ENCODE results near the gene NUBPL.
"Not testable (repeated sequence)": the region's sequence is repeated elsewhere in the genome, so short reads cannot be mapped to it uniquely, and the experiment has no call there.

Gene NUBPL

DNA sequence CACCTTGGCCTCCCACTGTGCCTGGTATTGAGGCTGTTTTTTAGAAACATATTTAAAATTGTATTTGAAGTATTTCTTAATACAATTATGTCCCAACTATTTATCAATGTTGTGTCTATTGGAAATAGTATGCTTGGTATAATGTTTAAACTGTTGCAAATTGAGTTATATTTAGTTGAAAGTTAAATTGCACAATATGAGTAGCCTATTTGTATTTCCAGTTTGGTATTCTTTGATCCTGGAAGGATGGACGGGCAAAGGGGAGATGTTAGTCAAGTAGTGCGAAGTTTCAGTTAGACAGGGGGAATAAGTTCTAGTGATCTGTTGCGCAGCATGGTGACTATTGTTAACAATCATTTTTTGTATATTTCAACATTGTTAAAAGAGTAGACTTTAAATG is 111.5 kb downstream of the NUBPL start:
- no peak for DNase-seq (ENCODE audit: low read depth in 2 of 3, low spot score in 1 of 3)

DNA sequence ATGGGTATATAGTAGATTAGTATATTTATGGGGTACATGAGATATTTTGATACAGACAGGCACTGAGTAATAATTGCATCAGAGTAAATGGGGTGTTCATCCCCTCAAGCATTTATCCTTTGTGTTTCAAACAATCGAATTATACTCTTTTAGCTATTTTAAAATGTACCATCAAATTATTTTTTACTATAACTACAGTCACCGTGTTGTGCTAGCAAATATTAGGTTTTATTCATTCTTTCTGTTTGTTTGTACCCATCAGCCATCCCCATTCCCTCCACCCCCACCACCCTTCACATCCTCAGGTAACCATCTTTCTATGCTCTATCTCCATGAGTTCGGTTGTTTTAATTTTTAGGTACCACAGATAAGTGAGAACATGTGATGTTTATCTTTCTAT is 115.8 kb downstream of the NUBPL start:
- no peak for DNase-seq (ENCODE audit: low read depth in 2 of 3, low spot score in 1 of 3)

DNA sequence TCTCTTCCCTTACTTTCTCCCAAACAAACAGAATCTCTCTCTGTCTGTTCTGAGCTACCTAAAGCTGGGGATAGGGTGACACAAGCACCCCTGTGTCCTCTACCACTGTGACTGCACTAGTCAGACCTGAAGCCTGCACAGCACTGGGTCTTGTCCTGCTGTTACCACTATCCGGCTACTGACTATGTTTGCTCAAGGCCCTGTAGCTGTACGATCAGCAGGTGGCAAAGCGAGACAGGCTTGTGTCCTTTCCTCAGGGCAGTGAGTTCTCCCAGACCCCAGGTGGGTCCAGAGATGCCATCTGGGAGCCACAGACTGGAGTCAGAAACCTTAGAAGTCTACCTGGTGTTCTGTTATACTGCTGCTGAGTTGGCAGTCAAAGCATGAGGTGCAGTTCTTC is 116.4 kb downstream of the NUBPL start:
- no peak for DNase-seq (ENCODE audit: low read depth in 2 of 3, low spot score in 1 of 3)

DNA sequence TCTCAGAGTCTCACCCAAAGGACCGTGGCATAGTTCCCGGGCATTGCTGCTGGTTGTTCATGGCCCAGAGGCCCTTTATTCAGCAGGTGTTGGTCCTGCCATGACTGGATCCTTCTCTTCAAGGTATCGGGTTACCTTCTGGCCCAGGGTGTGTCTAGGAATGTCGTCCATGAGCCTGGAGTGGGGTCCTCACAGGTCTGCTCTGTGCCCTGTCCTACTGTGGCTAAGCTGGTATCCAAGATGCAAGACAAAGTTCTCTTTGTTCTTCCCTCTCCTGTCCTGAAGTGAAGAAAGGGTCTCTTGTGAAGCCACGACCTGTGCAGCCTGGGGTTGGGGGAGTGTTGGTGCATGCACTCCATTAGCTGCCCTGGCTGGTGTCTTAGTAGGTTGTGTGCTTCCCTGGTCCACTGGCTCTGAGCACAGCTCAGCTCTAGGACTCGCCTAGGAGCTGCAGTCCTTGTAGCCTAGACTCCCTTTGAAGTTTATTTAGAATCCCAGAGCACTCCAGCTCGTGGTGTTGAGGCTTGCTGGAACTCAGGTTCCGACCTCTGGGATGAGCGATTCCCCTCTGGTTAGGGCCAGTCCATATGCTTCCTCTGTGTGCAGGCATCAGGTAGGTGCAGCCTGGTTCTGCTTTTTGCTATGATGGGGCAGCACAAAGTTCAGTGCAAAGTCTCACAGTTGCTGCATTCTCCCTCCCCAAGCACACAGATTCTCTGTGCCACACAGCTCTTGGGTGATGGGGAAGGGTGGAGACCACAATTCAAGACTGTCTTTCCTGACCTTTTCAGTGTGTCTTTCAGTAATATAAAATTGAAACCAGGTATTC is 117.4 kb downstream of the NUBPL start:
- no peak for DNase-seq (ENCODE audit: low read depth in 2 of 3, low spot score in 1 of 3)

DNA sequence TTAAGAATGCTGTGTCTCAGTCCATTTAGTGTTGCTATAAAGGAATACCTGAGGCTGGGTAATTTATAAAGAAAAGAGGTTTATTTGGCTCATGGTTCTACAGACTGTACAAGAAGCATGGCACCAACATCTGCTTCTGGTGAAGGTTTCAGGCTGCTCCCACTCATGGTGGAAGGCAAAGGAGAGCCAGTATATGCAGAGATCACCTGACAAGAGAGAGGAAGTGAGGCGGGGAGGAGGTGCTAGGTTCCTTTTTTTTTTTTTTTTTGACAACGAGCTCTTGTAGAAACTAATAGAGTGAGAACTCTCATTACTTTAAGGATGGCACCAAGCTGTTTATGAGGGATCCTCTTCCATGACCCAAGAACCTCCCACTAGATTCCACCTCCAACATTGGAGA is 121.6 kb downstream of the NUBPL start:
- DNase-seq (ENCODE audit: low read depth in 2 of 3, low spot score in 1 of 3): no peak

DNA sequence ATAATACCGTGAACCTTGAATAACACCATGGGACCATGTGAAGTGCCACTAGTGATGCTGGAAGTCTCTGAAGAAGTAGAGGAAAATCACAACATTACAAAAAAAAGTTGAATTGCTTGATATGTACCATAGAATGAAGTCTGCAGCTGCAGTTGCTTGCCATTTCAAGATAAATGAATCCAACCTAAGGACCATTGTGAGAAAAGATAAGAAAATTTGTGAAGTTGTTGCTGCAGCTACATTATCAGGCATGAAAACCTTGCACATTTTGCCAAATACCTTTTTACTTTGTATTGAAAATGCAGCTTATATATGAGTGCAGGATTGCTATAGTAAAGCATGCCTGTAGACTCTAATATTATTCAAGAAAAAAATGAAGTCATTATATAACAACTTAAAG is 126.5 kb downstream of the NUBPL start:
- DNase-seq (ENCODE audit: low read depth in 2 of 3, low spot score in 1 of 3): no peak

DNA sequence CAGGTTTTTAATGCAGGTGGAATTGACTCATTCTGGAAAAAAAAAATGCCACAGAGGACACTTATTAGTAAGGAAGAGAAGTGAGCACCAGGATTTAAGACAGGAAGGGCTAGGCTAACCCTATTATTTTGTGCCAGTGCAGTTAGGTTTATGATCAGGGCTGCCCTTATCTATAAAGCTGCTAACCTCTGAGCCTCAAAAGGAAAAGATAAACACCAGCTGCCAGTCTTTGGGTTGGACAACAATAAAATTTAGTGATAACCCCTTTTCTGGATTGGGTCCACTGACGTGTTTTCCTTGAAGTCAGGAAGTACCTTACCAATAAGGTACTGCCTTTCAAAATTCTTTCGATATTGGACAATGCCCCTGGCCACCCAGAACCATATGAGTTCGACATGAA is 128.9 kb downstream of the NUBPL start:
- DNase-seq (ENCODE audit: low read depth in 2 of 3, low spot score in 1 of 3): no peak

DNA sequence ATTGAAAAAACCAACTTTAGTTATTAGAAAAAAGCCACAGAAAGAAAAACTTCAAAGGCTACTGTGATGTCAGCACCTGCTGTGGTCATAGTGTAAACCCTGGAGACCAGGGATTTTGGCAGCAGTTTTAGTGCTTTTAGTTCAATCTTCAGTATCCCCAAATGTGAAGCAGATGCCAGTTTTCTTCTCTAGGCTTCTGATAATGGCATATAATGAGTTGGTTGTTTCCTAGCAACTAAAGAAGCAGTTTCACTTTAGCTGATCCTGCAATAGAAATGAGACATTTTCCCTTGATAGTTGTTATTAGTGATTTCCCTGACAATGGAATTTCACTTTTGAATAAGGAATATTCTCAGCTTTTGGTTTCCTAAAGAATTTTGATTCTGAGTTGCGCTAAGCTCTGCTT is 131.2 kb downstream of the NUBPL start:
- no peak for DNase-seq (ENCODE audit: low read depth in 2 of 3, low spot score in 1 of 3)

DNA sequence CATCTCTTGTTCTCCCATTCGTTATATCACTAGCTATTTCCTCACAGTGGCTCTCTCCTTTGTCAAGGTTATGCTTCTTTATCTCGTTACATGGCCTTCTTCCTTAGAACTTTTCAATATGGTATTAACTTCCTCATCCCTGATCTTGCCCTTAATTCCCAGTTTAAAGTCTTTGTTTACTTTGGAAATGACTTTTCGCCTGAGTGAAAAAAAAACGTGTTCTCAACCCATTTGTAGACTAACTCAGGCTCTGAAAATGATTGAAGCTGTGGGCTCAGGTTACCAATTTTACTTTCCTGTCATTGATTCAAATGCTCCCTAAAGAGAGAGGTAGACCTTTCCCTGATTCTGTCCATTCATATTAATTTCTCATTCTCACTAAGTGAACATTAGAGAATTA is 135.2 kb downstream of the NUBPL start:
- DNase-seq (ENCODE audit: low read depth in 2 of 3, low spot score in 1 of 3): no peak

DNA sequence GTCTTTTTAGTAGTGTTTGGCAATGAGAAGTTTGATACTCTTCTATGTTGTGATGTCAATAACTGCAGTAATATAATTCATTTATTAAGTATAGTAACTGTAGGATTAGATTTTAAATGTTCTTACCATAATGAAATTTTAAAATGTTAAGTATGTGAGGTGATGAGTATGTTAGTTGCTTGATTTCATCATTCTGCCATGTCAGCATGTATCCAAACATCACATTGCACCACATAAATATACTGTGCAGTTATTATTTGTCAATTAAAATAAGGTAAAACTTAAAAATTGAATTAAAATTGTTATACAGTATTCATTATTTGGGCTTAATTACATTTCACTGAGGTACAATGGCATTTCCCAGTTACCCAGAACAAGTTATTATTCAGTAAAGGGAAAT is 138.6 kb downstream of the NUBPL start:
- no peak for DNase-seq (ENCODE audit: low read depth in 2 of 3, low spot score in 1 of 3)

DNA sequence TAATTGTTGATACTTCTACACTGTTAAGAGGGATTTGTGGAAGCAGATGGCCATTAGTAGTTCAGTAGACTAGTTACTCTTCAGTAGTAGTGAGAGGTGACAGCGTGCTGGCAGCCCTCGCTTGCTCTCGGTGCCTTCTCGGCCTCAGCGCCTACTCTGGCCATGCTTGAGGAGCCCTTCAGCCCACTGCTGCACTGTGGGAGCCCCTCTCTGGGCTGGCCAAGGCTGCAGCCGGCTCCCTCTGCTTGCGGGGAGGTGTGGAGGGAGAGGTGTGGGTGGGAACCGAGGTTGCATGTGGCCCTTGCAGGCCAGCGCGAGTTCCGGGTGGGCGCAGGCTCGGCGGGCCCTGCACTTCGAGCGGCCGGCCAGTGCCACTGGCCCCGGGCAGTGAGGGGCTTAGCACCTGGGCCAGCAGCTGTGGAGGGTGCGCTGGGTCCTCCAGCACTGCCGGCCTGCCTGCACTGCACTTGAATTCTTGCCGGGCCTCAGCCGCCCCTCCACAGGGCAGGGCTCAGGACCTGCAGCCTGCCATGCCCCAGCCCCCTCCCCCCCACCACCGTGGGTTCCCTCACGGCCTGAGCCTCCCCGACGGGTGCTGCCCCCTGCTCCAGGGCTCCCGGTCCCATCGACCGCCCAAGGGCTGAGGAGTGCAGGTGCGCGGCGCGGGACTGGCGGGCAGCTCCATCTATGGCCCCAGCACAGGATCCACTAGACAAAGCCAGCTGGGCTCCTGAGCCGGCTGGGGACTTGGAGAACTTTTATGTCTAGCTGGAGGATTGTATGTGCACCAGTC is 139.3 kb downstream of the NUBPL start:
- DNase-seq (ENCODE audit: low read depth in 2 of 3, low spot score in 1 of 3): no peak

DNA sequence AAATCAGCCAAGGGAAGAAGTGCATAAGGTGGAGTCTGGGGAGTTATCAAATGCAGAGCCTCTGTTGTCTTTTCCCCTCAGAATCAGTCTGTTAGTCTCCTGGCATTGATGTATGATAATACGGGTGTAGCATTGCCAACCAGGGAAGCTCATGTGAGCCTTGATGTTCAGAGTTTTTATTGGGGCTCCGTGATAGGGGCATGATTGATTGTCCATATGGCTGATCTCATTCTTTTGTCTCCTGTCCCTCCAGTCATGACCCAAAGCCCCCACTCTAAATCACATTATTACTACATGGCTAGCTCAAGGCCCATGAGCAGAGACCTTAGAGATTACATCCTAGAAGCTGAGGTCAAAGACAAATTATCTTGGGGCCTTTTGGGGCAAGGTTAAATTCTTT is 140.9 kb downstream of the NUBPL start:
- no peak for DNase-seq (ENCODE audit: low read depth in 2 of 3, low spot score in 1 of 3)

DNA sequence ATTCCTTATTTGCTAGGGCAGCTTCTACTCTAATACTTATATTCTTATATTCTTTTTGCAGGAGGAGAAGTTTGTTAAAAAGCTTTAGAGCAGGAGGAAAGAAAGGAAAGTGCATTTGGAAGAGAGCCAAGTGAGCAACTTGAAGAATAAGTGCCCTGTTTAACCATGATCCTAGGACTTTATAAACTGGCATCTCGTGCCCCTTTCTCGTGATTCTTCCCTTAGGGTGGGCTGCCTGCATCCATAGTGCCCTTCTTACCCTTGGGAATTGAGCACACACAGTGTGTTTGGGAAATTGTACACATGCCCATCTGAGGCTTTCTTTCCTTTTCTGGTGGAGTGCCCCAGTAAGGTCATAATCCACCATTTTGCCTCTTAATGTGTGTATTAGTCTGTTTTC is 141.9 kb downstream of the NUBPL start:
- DNase-seq (ENCODE audit: low read depth in 2 of 3, low spot score in 1 of 3): no peak

DNA sequence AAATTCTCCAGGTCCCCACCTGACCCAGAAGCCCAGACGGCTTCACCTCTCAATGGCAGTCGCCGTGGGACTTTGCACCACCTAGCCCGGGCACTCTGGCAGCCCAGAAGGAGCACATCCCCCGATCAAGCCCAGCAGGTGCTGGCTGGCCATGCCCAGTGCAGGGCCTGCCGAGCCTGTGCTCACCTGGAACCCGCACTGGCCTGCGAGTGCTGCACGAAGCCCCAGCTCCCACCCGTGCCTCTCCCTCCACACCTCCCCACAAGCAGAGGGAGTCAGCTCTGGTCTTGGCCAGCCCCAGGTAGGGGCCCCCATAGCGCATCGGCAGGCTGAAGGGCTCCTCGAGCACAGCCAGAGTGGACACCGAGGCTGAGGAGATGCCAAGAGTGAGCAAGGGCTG is 144.5 kb downstream of the NUBPL start:
- no peak for DNase-seq (ENCODE audit: low read depth in 2 of 3, low spot score in 1 of 3)

DNA sequence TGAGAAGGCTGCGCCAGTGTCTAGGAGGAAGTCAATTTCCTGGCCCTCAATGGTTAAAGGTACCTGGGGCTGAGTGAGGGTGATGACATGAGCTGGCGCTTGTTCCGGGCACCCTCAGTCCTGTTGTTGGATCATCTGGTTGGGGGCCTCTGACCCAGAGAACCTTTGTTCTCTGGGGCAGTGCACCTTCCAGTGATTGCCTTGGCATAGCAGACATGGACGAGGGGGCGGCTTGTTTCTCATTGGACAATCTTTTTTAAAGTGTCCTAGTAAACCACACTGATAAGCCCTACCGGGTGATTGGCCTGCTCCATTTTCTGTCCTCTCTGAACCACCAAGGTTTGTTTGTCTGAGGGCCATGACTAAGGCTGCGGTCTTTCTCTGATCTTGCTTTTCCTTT is 147.5 kb downstream of the NUBPL start:
- DNase-seq (ENCODE audit: low read depth in 2 of 3, low spot score in 1 of 3): not testable (repeated sequence)

DNA sequence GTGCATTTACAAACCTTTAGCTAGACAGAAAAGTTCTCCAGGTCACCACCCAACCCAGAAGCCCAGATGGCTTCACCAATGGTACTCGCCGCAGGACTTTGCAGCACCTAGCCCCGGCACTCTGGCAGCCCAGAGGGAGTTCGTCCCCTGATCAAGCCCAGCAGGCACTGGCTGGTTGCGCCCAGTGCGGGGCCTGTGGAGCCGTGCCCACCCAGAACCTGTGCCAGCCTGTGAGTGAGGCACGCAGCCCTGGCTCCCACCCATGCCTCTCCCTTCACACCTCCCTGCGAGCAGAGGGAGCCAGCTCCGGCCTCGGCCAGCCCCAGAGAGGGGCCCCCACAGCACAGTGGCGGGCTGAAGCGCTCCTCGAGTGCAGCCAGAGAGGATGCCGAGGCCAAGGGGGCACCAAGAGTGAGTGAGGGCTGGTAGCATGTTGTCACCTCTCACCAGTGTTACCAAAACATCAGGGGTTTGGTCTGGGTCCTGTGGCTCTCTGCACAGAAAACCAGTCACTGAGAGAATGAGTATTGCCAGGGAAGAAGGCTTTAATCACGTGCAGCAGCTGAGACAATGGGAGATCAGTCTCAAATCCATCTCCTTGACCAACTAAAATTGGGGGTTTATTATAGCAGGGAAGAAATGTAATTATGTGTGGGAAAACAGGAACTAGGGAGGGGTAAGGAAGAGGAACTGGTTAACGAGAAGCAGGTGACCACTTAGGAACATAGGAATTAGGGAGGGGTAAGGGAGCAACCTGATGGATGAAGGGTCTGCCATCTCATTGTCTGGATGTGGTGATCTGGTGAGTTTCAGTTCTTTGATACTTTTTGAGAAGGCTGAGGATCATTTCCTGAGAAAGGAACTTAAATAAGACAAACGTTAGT is 151.3 kb downstream of the NUBPL start:
- DNase-seq (ENCODE audit: low read depth in 2 of 3, low spot score in 1 of 3): no peak

DNA sequence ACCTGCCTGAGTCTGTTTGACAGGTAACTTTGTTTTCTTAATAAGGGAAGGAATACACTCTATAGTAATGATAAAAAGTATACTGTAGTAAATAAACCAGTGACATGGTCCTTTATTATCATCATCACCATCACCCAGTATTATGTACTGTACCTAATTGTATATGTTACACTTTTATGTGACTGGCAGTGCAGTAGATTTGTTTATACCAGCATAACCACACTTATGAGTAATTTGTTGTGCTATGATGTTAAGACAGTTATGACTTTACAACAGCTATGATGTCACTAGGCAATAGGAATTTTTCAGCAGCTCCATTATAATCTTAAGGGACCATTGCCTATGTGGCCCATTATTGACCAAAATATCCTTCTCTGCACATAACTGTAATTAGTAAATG is 155.0 kb downstream of the NUBPL start:
- DNase-seq (ENCODE audit: low read depth in 2 of 3, low spot score in 1 of 3): no peak

DNA sequence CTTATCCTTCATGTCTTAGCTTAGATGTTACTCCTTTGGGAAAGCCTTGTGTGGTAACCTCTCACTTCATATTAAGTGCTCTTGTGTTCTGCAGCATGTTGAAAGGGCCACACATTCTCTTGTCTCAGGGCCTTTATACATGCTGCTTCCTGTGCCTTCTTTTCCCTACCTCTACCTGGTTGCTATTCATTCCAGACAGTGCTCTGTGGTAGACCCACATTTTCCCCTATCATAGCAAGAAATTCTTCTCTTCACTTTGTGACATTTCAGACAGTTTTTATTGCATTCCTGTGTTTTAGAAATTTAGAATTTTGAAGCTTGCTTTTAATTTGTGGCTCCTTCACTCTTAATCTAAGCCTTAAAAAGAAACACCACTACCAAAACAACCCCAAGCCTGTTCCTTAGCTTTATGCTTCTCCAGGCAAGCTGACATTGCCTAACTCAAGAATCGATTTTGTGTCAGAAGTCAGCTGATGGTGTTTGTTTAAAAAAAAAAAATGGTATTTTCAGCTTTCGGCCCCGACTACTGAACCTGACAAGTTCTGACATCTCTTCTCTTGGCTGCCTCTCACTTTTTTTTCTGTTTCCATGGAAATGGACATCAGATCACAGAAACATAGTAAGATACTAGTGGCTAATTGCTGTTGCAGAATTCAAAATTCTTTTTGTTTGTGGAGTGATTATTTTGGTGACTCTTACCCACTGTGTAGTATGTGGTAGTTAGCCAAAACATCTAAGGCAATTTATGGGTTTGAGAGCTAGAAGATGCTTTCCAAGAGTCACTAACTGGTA is 156.3 kb downstream of the NUBPL start:
- no peak for DNase-seq (ENCODE audit: low read depth in 2 of 3, low spot score in 1 of 3)

DNA sequence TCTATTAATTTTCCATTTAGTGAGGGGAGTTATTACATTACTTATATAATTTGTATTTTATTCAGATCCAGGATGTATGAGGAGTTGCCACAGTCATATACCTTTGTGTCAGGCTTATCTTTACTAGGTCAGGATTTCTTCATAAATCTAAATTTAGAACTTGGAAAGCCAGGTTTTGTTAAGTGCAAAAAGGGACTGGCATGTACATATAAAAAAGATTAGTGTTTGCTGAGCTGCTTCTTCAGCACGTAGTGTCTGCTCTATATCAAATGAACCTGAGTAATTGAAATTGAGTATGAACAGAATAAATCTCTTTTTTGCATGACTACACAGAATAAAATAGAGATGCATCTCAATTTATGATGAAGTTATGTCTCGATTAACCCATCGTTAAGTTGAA is 157.4 kb downstream of the NUBPL start:
- DNase-seq (ENCODE audit: low read depth in 2 of 3, low spot score in 1 of 3): no peak

DNA sequence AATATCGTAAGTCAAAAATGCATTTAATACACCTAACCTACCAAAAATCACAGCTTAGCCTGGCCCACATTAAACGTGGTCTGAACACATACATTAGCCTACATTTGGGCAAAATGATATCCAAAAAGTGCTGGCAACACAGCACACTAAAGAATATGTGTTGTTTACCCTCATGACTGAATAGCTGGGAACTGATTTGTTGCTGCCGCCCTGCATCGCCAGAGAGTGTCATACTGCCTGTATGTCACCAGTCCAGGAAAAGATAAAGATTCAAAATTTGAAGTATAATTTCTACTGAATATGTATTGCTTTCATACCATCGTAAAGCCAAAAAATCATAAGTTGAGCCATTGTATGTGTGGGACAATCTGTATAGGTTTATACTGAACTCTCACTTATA is 157.8 kb downstream of the NUBPL start:
- DNase-seq (ENCODE audit: low read depth in 2 of 3, low spot score in 1 of 3): no peak

DNA sequence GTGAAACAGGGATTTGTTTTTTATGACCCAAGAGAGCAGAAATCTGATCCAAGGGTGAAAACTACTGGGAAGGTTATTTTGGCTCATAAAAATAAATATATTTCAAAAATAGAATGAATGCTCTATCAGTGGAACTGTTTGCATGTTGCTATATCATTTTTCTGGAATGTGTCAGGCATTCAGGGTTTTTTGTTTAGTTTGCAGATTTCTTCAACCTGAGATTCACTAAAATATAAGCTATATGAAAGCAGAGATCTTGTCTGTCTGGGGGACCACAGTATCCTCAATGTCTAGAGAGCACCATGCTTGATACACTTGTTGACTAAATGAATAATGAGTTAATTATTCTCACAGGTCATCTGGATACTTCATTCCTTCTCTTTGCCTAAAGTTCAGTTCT is 165.1 kb downstream of the NUBPL start:
- no peak for DNase-seq (ENCODE audit: low read depth in 2 of 3, low spot score in 1 of 3)
